HG03469 (cell line): ENCODE results near the gene GPC5.

Experiments
- ATAC-seq: cut with Tn5 transposase; IDR thresholded peaks from one replicate; pipeline ENCODE4 v1.9.1; 2021; ENCODE audit warnings: mild to moderate bottlenecking, moderate library complexity, moderate number of reproducible peaks; ENCODE audit not compliant: unreplicated experiment

The GPC5 gene

DNA sequence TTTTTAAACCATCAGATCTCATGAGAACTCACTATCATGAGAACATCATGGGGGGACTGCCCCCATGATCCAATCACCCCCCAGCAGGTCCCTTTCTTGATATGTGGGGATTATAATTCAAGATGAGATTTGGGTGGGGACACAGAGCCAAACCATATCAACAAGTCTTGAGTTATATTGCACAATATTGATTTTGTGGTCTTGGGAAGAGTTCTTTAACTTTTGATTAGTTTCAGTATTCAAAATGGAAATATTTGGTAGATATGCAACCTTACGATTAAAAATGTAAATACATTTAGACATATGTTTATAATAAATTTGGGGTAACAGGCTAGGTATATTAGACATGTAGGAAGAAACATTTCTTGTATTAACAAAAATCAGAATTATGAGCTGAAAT is 188.2 kb downstream of the GPC5 start:
- no peak for ATAC-seq

DNA sequence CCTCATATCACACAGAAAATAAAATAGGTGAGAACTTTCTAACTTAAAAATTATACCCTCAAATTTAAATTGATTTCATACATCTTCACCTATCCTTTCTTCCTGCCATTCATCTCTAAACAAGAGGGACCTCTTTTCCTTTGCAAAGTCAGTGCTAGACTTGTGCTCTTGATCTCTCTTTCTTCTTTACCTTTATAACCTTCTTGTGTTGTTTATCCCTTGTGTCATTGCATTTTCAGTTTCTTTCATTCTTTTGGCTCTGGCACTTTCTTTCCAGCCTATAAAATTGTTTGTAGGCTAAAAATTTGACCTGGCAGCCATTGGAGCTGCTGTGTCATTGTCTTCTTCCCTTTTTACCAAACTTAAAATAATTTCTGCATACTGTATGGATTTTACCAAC is 190.1 kb downstream of the GPC5 start:
- no peak for ATAC-seq

DNA sequence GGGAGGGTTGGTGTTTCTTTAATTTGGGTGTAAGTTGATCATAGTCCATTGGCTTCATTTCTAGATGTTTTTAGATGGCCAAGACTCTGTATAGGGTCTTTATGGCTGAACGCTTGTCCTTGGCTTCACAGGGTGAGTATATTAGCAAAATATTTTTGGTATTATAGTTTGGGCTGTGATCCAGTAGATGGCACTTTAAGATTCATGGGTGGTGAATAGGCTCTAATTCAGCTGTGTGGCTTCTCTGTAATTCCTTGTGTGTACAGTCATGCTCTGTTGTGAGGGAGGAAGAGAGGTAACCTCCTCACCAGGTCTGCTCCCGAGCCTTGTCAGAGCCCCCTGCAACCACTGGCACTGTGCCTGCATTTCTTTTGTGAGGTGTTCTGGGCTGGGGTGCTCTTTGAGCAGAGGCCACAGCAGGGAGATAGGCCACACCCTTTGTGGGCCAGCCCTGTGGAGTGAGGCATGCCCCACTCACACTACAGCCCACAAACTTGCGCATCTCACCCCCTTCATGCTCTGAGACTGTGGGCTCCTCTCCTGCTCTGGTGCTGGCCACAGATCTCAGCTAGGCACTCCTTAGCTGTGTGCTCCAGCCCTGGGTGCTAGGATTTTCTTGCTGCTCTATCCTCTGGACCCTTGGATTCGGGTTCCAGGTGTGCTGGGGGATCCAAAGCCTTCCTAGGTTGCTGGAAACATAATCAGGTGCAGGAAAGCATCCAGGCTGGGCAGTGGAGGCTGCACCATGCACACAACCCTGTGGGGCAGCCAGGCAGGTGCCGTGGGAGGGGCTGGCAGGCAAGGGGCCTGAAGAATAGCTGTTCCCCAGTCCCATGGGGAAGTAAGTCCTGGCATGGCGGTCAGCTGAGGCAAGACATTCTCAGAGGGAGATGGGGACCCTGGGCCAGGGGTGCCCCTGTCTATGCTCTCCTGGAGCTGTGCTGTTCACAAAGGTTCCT is 193.9 kb downstream of the GPC5 start:
- no peak for ATAC-seq

DNA sequence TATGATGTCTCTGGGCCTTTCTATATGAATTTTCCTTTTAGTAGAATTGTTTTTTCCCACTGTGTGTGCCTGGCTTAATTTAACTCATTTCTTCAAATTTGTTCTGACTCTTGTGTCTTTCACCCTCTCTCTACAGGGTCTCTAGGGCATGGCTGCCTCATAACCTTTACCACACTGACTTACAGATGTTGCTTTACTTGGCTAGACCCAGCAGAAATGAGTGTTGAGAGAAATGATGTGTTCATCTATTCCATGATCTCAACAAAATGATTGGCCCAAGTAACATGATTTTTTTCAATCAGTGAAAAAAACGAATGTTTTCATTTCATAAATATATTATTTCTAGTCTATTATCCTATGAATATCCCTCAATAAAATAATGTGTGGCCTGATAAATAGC is 195.0 kb downstream of the GPC5 start:
- ATAC-seq: no peak

DNA sequence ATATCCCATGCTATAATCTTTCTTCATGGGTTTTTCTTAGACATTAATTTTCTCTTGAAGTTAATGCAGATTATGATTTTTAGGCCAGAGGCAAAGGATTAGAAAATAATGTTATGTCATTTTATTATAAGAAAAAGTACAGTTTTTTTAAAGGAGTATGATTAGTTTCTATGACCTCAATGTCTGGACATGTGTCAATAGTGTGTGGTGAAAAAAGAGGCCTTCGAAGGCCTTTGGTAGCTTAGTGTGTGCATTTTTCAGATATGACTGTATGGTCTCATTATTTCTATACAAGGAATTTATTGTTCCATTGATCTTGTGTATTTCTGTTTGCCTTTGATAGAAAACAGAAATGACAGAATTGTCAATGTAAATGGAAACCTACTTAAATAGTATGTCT is 195.6 kb downstream of the GPC5 start:
- ATAC-seq: no peak

DNA sequence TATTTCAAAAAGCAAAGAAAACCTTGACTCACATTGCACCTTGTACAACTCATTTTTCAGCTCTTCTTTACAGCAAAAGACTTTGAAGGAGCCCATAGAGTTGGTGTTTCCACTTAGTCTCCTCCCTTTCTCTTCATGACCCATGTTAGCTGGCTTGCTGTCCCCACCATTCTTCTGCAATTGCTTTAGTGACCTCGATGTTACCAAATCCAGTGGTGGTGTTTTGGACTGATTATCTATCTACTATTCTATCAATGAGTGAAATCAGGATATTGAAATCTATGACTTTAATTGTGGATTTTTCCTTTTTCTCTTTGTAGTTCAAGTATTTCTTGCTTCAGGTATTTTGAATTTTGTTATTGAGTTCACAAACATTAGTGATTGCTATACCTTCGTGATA is 197.3 kb downstream of the GPC5 start:
- no peak for ATAC-seq

DNA sequence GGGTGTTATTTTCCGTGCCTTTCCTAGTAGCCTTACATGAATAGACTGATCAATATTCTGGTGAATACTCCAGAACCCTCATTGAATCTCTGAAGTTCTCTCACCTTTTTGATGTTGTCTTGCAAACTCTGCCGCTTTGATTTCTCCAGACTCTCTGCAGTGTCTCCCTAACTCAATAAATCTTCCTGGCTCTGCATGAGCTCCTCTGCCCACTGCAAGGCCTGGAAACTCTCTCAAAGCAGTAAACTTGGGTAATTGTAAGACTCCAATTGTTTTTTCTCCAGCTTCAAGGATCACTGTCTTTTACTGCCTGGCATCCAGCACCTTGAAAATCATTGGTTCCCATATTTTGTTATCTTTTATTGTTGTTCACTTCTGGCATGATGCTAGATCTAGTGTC is 198.4 kb downstream of the GPC5 start:
- ATAC-seq: no peak

DNA sequence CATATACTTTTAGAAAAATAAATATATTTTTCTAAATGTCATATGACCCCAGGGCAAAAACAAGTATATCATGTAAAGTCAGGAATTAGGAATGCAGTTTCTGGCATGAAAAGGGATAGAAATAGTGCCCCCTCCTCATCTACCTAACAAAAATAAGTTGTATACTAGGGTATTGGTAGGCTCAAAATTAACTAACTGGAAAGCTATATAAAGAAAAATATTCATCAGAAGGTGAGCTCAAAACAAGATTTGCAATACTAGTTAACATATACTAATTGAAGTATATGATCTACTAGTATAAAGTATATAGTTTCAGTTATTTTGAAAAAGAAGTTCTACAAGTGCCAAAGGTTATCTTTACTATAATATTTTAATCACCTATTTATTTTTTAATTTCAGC is 200.2 kb downstream of the GPC5 start:
- ATAC-seq: no peak

DNA sequence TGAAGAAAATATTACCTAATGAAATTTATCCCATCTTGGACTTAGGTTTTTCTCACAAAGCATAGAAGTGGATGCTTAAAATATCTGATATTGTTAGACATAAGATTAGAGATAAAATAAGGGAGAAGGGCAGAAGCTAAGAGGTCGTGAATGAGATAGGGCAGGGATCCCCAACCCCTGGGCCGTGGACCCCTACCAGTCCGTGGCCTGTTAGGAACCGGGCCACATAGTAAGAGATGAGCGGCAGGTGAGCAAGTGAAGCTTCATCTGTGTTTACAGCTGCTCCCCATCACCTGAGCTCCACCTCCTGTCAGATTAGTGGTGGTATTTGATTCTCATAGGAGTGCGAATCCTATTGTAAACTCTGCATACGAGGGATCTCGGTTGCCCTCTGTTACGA is 202.9 kb downstream of the GPC5 start:
- ATAC-seq: no peak

DNA sequence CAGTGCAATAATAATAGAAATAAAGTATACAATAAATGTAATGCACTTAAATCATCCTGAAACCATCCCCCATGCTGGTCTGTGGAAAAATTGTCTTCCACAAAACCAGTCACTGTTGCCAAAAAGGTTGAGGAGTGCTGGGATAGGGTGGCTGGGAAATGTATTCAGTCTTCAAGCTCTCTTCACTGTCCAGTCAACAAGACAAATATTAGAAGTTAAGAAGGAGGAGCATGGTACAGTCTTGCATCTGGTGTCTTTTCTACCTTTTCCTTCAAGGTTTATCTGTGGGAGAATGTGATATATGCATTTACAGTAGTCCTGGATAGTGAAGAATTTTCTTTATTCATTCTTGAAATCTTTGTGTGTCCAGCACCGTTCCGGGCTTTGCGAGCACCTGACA is 203.4 kb downstream of the GPC5 start:
- ATAC-seq: no peak

DNA sequence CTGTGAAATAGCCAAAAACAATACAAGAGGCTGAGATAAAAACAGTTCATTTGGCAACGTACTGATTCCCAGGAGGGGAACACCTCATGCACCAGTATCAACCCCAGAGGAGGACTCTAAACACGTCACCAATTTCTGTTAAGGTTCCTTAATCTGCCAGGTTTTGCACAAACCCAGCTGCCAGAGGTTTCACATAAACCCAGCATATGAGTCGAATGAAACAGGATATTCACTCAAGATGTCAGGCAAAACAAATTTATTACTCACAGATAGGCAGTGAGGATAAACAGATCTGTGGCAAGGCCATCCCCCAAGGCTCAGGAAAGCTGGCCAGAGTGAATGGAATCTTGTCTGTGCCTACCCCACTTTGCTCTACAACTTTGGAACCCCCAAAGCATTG is 210.9 kb downstream of the GPC5 start:
- ATAC-seq: no peak

DNA sequence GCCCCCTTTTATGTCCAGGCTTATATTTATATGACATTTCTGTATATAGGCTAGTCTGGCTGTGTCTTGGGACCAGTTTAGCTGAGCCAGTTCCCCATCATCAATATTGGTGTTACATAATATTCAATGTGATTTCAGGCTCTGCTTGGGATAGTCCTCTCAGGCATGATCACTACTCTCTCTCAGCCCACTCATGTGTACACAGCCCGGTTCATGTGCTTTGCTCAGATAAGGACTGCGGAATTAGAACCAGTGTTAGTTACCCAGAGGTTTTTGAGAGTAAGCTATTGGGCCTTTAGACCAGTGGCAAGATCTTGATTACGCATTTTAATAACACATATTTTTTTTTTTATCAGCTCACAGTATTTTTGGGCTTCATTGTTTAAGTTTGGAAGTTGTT is 219.9 kb downstream of the GPC5 start:
- ATAC-seq: no peak

DNA sequence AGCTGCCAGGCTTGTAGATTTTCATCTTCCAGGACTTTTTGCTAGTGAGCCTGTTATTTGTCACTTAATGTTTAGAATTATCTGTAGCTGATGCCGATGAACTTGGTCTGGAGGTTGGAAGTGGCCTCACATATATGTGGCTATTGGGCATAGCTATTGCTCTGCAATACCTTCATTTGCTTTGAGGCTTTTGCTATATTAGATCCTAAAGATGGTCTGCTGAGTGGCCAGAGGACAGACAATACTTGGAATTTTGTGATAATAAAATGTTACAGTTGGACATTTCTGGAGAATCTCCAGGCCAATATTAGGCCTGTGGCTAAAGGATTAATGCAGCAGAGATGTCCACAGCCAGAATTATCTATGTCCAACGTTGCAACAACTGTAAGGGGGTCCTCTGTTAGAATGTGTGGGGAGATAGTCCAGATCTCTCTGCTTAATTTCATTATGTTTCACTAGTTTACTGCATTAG is 222.3 kb downstream of the GPC5 start:
- ATAC-seq: no peak

DNA sequence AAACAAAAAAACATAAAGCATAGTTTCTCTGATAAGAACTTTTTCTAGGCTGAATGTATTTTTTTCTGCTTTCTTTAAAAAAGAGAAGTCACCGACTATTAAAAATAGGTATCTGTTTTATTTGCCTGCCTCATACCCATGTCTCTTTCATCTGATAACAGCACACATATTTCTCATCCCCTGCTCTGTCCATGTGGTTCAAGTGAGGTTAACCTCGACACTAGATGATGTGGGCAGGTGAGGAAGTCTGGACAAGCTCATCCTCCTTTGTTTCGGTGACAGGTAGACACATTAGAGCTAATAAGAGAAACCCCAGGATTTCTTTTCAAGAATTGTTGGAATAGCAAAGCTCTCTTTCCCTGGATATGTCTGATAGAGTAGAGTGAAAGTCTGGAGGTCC is 222.7 kb downstream of the GPC5 start:
- ATAC-seq: no peak

DNA sequence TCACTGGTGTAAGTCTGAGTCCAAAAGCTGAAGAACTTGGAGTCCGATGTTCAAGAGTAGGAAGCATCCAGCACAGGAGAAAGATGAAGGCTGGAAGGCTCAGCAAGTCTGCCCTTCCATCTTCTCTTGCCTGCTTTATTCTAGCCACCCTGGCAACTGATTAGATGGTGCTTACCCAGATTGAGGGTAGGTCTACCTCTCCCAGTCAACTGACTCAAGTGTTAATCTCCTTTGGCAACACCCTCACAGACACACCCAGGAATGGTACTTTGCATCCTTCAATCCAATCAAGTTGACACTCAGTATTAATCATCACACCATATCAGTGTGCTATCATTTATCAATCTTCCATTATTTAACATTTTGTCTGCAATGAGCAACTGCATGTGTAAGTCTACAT is 223.5 kb downstream of the GPC5 start:
- no peak for ATAC-seq

DNA sequence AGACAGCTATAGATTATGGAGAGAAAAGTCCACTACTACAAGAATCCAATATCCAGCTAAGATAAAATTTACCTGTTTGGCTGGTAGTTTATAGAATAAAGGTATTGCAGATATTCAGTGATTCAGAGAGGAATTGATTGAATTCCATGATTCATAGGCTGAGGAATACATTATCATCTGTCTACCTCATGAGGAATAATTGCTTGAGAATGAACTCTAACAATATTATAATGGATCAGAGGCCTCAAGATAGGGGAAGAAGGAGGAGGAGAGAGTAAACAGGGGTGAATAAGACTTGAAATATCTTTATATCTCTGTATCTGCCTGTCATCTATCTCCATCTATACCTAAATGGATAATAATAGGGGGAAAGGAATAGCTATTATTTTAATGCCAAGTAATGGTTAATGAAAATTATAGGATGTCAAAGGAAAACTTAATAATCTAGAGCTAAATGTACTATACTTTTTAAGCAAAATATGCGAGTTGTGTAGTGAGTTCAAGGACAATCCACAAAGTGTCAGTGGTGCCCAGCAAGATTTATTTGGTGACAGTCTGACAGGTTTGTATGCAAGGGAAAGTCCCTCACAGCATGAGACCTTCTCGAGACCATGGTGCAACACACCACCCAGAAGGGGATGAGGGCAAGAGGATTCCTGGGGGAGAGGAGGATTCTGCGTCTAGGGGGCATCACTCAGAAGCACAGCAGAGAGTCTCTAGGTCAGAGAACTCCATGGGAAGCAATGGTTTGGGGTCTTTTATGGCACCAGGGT is 224.5 kb downstream of the GPC5 start:
- ATAC-seq: no peak

DNA sequence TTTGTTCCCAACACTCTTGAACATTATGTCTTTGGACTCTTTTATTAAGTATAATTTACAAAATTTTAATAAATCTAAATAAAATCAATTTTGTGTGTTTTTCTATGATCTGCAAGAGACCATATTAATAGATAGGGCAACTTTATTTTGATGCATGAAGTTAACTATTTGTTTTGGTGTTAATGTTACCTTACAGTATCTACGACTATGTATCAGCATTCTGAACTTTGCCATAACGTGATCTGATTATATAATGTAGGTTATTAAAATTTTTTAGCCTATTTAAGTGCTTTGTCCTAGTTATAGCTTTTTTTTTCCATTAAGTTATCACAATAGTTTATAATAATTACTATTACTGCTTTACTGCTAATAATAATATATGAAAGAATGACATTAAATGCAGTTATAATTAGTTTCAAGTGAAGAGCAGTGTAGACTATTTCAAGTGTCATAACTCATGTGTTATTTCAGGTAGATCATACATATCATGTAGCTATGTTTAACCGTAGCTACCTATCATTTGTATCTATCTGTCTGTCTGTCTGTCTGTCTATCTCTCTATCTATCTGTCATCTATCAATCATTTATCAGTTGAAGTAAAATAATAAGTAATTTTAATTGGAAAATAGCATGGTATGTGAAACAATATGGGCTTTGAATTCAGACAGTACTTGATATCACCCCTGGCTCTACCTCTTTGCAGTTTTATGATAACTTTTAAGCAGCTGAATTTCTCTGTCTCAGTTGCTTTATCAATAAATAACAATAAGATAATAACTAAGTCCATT is 229.7 kb downstream of the GPC5 start:
- ATAC-seq: no peak

DNA sequence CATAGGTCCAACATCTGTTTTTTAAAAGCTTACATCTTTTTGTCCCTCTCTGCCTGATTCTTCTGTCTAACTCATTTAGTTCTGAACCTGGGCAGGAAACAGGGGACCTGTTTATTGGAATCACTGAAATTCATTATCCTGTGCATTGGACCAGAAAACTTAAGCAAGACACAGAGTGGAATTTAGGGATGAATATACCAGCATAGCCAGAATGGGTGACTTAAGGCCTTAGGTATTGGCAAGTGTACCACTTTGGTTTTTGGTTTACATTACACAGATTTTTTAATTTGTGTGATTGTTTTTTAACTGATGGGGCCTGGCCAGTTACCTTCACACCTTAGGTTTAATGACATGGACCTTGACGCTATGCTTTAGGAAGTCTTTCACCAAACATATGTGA is 232.5 kb downstream of the GPC5 start:
- no peak for ATAC-seq

DNA sequence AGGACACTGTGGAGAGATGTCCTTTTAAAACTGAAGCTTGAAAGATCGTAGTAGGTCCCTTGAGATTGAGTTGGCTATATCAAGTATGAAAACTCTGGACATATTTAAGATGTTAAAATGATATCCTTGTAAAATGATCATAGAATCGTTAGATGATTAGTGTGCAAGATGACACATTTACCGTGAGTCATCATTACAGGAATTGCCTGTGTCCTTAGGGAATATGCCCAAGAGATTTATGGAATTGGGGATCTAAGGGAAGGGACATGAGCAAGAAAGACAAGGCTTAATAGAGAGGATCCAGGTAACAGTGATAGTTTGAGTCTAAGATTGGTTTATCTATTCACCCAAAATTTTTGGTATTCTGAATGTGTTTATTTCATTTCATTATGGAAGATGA is 233.7 kb downstream of the GPC5 start:
- no peak for ATAC-seq

DNA sequence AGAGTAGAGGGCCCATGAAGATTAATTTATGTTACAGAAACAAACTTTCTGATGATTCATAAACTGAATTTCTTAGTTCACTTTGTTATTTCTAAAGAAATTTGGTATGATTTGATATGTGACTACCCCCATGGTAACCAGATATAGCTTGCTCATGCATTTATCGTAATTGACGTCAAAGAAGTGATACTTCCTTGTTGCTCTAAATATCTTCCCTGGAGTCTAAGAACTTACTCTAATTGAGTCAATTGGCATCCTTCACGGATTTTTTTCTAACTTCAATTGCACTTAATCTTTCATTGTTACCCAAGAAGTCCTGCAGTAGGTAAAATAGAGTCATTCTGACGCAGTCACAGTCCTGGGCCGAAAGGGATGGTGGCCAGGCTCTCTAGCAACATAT is 240.9 kb downstream of the GPC5 start:
- ATAC-seq: no peak

DNA sequence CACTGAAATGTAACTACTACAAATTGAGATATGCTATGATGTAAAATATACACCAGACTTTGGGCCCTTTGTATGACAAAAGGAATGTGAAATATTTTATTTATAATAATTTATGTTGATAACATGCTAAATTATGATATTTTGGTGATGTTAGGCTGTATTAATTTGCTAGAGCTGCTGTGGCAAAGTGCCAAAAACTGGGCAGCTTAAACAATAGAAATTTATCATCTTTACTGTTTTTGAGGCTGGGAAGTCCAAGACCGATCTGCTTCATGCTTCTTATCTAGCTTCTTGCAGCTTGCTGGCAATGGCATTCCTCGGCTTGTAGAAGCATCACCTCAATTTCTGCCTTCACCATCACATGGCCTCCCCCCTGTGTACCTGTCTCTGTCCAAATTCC is 245.0 kb downstream of the GPC5 start:
- ATAC-seq: no peak
